AG09309 (cell line): ENCODE measurements around the gene CEP55.
"Not testable (repeated sequence)": the region's sequence is repeated elsewhere in the genome, so short reads cannot be mapped to it uniquely, and the experiment has no call there.

ENCODE experiments used
- DNase-seq: peaks from one replicate; pipeline ENCODE4 v3.0.0-alpha.2; 2010; ENCODE audit warnings: low read depth
- H3K4me3 ChIP-seq: 2 replicates; pipeline ENCODE4 v1.5.1; 2011; ENCODE audit warnings: mild to moderate bottlenecking, low read depth, low read length, moderate library complexity; ENCODE audit not compliant: control insufficient read depth
- CTCF ChIP-seq: IDR thresholded peaks from 2 replicates; pipeline ENCODE4 v1.5.1; 2011; ENCODE audit warnings: mild to moderate bottlenecking, low read depth, low read length, inconsistent platforms; ENCODE audit not compliant: insufficient read depth, control insufficient read depth; ENCODE audit errors: missing control alignments

CEP55 gene

GRCh38 chr10:93461807-93462178, 34.6 kb upstream of the CEP55 start:
- TF ChIP-seq CTCF = no peak
- no peak overlapping the region for H3K4me3 ChIP-seq
- DNase-seq = no peak

- no peak overlapping the region for H3K4me3 ChIP-seq
- TF ChIP-seq CTCF = no peak
- DNase-seq = no peak
These were observed 34.0 kb upstream of the CEP55 start for GRCh38 chr10:93462371-93462770.

GRCh38 chr10:93462881-93463280, 33.5 kb upstream of the CEP55 start:
- H3K4me3 ChIP-seq = no peak overlapping the region
- no peak for DNase-seq
- no peak for TF ChIP-seq CTCF

- no peak for DNase-seq
- H3K4me3 ChIP-seq = no peak overlapping the region
- no peak for TF ChIP-seq CTCF
These were observed 32.5 kb upstream of the CEP55 start for GRCh38 chr10:93463723-93464476.

- no peak for DNase-seq
- no peak overlapping the region for H3K4me3 ChIP-seq
- TF ChIP-seq CTCF = no peak
These were observed 31.5 kb upstream of the CEP55 start for GRCh38 chr10:93464776-93465388.

- no peak overlapping the region for H3K4me3 ChIP-seq
- DNase-seq = peak; percentile 86
- no peak for TF ChIP-seq CTCF
These were observed 30.4 kb upstream of the CEP55 start for GRCh38 chr10:93465806-93466675.

- DNase-seq, H3K4me3 ChIP-seq: not testable (repeated sequence)
These were observed 28.8 kb upstream of the CEP55 start for GRCh38 chr10:93467635-93468034.
